ENCODE data around the gene E2F6. TPM values are rescaled to one million over a fixed set of nuclear protein-coding genes. Genes with fewer than 3 reads are reported as not detected.

Gene E2F6
- total RNA-seq, 1 donor: 9.0 TPM

DNA sequence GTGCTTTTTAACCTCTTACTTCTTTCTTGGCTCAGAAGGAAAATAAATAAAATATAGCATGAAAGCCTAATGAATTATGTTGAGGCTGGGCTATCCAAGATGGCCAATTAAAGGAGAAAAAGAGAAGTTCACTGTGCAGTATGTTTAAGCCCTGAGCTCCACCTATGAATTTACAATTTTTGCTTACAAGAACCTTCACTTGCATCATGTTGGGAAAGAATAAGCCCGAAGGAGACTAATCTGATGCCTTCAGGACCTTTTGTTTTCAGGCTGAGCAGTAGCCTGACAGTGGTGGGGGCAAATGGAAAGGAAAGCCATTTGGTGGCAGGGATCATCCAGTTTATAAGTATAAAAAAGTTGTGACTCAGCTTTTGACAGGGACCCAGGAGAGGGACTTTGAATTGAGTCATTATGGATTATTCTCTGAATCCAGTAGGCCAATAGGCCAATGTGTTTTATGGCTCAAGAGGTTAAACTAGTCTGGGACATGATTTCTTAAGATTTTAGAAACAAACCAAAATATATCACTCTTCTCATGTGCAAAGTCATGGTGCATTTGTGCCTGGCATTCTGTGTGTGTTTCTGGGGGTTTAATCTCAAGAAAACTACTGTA is 56.9 kb downstream of the E2F6 start:
- H3K4me1 ChIP-seq (ENCODE audit: insufficient read depth, low read length): peaks cover 41% of the 10 kb centered on the region
- no peaks in the 10 kb centered on the region for H3K79me2 ChIP-seq (ENCODE audit: insufficient read depth, low read length)
- H3K27ac ChIP-seq (ENCODE audit: low read depth, low read length): no peak overlapping the region
- peak; percentile 61 for DNase-seq (ENCODE audit: insufficient read length, low spot score, missing footprints)
- no peaks in the 10 kb centered on the region for H3K36me3 ChIP-seq (ENCODE audit: insufficient read depth, low read length)
- H4K20me1 ChIP-seq (ENCODE audit: insufficient read depth, low read length): no peaks in the 10 kb centered on the region
- no peaks in the 10 kb centered on the region for H3K27me3 ChIP-seq (ENCODE audit: insufficient read depth, low read length)
- H3K4me2 ChIP-seq (ENCODE audit: insufficient read depth, low read length): no peak overlapping the region
- H3K9me3 ChIP-seq (ENCODE audit: low read depth, low read length): no peaks in the 10 kb centered on the region
- TF ChIP-seq, protein P1, sequence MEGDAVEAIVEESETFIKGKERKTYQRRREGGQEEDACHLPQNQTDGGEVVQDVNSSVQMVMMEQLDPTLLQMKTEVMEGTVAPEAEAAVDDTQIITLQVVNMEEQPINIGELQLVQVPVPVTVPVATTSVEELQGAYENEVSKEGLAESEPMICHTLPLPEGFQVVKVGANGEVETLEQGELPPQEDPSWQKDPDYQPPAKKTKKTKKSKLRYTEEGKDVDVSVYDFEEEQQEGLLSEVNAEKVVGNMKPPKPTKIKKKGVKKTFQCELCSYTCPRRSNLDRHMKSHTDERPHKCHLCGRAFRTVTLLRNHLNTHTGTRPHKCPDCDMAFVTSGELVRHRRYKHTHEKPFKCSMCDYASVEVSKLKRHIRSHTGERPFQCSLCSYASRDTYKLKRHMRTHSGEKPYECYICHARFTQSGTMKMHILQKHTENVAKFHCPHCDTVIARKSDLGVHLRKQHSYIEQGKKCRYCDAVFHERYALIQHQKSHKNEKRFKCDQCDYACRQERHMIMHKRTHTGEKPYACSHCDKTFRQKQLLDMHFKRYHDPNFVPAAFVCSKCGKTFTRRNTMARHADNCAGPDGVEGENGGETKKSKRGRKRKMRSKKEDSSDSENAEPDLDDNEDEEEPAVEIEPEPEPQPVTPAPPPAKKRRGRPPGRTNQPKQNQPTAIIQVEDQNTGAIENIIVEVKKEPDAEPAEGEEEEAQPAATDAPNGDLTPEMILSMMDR (IDR thresholded peaks at IDR 0.05; ENCODE audit: extremely low read depth, low read depth, low read length): no peak
- H3K4me3 ChIP-seq (ENCODE audit: insufficient read depth, low read length): no peak overlapping the region
- no peak overlapping the region for H2AFZ ChIP-seq (ENCODE audit: low read length)

DNA sequence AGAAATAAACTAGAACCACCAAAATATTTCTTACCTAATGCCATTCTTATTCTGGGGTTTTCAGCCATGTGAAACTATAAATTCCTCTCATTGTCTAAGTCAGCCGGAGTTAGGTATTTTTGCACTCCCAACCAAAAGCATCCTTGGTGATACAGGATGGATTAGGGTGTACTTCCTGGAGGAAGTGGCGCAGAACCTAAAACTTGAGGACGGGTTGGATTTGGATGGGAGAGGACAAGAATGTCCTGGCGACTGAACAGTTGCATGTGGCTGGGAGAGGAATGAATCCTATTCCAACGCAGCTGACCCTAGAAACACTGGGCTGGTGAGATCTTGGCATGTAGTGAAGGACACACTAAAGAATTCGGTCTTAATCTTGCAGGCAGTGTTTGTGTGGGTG is 58.5 kb downstream of the E2F6 start:
- H3K79me2 ChIP-seq (ENCODE audit: insufficient read depth, low read length): no peaks in the 10 kb centered on the region
- H3K27me3 ChIP-seq (ENCODE audit: insufficient read depth, low read length): no peaks in the 10 kb centered on the region
- H3K9me3 ChIP-seq (ENCODE audit: low read depth, low read length): no peaks in the 10 kb centered on the region
- H3K4me3 ChIP-seq (ENCODE audit: insufficient read depth, low read length): no peak overlapping the region
- no peak for DNase-seq (ENCODE audit: insufficient read length, low spot score, missing footprints)
- peak overlapping the region; percentile 75 for H3K27ac ChIP-seq (ENCODE audit: low read depth, low read length)
- H2AFZ ChIP-seq (ENCODE audit: low read length): no peak overlapping the region
- no peaks in the 10 kb centered on the region for H3K36me3 ChIP-seq (ENCODE audit: insufficient read depth, low read length)
- peaks cover 44% of the 10 kb centered on the region for H3K4me1 ChIP-seq (ENCODE audit: insufficient read depth, low read length)
- no peak overlapping the region for H3K4me2 ChIP-seq (ENCODE audit: insufficient read depth, low read length)
- H4K20me1 ChIP-seq (ENCODE audit: insufficient read depth, low read length): no peaks in the 10 kb centered on the region
- TF ChIP-seq, protein P1 (IDR thresholded peaks at IDR 0.05; ENCODE audit: extremely low read depth, low read depth, low read length): no peak

DNA sequence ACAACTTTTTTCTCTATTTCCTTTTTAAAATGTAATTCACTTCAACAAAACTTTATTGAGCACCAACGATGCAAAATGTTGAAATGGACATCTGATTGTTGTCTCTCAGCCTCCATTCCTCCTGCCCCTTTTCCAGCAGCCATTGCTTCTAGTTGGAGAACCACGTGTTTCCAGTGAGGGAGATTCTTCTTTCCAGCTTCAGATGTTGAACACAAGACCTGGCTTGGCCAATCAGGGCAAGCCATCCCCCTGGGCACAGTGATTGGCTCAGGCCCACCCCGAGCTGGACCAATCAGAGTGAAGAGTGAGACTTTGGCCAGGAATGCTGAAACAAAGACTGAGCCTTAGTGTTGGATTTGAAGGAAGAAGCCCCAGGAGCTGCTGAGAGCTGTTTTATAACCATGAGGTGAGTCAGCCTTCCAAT is 59.0 kb downstream of the E2F6 start:
- TF ChIP-seq, protein P1 (IDR thresholded peaks at IDR 0.05; ENCODE audit: extremely low read depth, low read depth, low read length): no peak
- peak overlapping the region; percentile 69 for H3K4me2 ChIP-seq (ENCODE audit: insufficient read depth, low read length)
- no peaks in the 10 kb centered on the region for H3K27me3 ChIP-seq (ENCODE audit: insufficient read depth, low read length)
- no peaks in the 10 kb centered on the region for H3K79me2 ChIP-seq (ENCODE audit: insufficient read depth, low read length)
- peaks cover 44% of the 10 kb centered on the region for H3K4me1 ChIP-seq (ENCODE audit: insufficient read depth, low read length)
- H3K36me3 ChIP-seq (ENCODE audit: insufficient read depth, low read length): no peaks in the 10 kb centered on the region
- H2AFZ ChIP-seq (ENCODE audit: low read length): peak overlapping the region; percentile 86
- H3K27ac ChIP-seq (ENCODE audit: low read depth, low read length): peak overlapping the region; percentile 75
- DNase-seq (ENCODE audit: insufficient read length, low spot score, missing footprints): peak; percentile 95
- H4K20me1 ChIP-seq (ENCODE audit: insufficient read depth, low read length): no peaks in the 10 kb centered on the region
- peak overlapping the region; percentile 25 for H3K4me3 ChIP-seq (ENCODE audit: insufficient read depth, low read length)
- H3K9me3 ChIP-seq (ENCODE audit: low read depth, low read length): no peaks in the 10 kb centered on the region

DNA sequence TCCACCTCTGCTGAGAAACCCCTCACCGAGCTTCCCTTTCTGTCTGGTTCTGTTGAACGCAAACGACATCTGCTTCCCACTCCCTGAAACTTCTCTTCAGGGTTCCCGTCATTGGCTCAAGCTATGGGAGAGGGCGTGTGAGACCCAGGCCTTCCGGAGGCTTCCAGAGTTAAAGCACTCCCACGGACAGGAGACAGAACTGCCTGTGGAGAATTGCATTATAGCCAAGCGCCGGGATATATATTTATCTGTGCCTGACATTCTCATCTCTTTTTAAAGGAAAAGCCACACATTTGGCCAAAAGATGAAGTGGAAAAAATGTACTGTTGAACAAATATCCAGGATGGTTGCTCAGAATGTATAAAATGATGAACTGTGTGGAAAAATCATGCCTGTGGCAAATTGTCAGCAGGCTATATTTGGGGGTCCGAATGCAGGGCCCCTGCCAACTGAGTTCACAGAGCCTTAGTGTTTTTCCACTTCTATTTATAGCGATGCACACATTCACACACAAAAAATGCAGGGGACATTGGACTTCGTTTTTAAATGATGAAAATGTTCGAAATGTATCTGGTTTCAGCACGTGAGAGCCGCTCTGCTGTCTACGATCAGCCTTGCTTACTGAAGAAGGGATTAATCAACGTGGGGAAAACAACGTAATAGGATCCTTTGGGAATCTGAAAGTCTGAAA is 59.5 kb downstream of the E2F6 start:
- Histone ChIP-seq H3K27ac (ENCODE audit: low read depth, low read length) (peak overlapping the region; percentile 75), H3K9me3 (ENCODE audit: low read depth, low read length) (no peaks in the 10 kb centered on the region), H3K79me2 (ENCODE audit: insufficient read depth, low read length) (no peaks in the 10 kb centered on the region), H2AFZ (ENCODE audit: low read length) (peak overlapping the region; percentile 86), H3K4me2 (ENCODE audit: insufficient read depth, low read length) (peak overlapping the region; percentile 69), H3K4me3 (ENCODE audit: insufficient read depth, low read length) (peak overlapping the region; percentile 25), H3K36me3 (ENCODE audit: insufficient read depth, low read length) (no peaks in the 10 kb centered on the region), H4K20me1 (ENCODE audit: insufficient read depth, low read length) (no peaks in the 10 kb centered on the region), H3K27me3 (ENCODE audit: insufficient read depth, low read length) (no peaks in the 10 kb centered on the region), H3K4me1 (ENCODE audit: insufficient read depth, low read length) (peaks cover 40% of the 10 kb centered on the region)
- peak; percentile 72 for DNase-seq (ENCODE audit: insufficient read length, low spot score, missing footprints)
- TF ChIP-seq, protein P1 (IDR thresholded peaks at IDR 0.05; ENCODE audit: extremely low read depth, low read depth, low read length): no peak
